Thyroid gland (tissue), 4 donors: Measurements from ENCODE around the gene ZRSR2.

Experiments
- POLR2A ChIP-seq, 2 donors: fragments of 450-650 bp; IDR thresholded peaks; one replicate each; pipeline ENCODE4 v1.6.1; 2017; ENCODE audit warnings: antibody characterized with exemption in 2 of 2, mild to moderate bottlenecking in 2 of 2, moderate library complexity in 1 of 2
- TF ChIP-seq, protein P1 (sequence below), 6 experiments: fragments of 200-600 bp in 3 of 6; fragments of 450-650 bp in 3 of 6; sonication (generic) in 3 of 6; IDR thresholded peaks; one replicate each; pipeline ENCODE4 v1.5.1; 2016 to 2019; ENCODE audit warnings: antibody characterized with exemption in 6 of 6, mild to moderate bottlenecking in 2 of 6, inconsistent platforms in 1 of 6, moderate library complexity in 1 of 6

DNA sequence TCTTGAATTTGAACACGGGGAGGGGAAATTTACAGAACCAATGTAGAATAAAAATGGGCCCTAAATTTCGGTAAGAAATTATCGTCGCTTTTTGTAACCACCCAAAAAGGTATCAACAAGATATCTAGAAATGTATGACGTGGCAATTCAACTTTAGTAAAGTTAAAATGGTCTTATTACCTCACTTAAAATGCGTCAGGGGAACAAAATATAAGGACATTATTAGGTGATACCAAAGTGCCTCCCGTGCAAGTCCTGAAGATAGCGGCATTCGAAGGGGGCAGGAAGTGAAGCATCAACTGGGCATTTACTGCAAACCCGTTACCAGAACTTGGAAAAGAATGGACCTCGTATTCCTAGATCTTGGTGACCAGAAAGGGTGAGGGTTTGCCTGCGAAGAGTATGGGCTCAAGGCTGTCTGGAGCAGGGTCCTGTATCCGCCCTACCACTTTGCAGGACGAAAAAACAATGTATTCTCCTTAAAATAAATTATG lies 63.3 kb downstream of the ZRSR2 start:
- TF ChIP-seq, protein P1, sequence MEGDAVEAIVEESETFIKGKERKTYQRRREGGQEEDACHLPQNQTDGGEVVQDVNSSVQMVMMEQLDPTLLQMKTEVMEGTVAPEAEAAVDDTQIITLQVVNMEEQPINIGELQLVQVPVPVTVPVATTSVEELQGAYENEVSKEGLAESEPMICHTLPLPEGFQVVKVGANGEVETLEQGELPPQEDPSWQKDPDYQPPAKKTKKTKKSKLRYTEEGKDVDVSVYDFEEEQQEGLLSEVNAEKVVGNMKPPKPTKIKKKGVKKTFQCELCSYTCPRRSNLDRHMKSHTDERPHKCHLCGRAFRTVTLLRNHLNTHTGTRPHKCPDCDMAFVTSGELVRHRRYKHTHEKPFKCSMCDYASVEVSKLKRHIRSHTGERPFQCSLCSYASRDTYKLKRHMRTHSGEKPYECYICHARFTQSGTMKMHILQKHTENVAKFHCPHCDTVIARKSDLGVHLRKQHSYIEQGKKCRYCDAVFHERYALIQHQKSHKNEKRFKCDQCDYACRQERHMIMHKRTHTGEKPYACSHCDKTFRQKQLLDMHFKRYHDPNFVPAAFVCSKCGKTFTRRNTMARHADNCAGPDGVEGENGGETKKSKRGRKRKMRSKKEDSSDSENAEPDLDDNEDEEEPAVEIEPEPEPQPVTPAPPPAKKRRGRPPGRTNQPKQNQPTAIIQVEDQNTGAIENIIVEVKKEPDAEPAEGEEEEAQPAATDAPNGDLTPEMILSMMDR (IDR thresholded peaks at IDR 0.05) = no peak
- no peak for TF ChIP-seq POLR2A (IDR thresholded peaks at IDR 0.05)
